NOMO-1 treated with dmso at 0.1 percent for 144 hours (cell line): ENCODE data around the gene ALPG.
"Not testable (repeated sequence)": the region's sequence is repeated elsewhere in the genome, so short reads cannot be mapped to it uniquely, and the experiment has no call there.

Source experiments
- DNase-seq: peaks from one replicate; lab custom pipeline; 2025; ENCODE audit not compliant: unreplicated experiment; lab: John Stamatoyannopoulos, UW

The ALPG gene

DNA sequence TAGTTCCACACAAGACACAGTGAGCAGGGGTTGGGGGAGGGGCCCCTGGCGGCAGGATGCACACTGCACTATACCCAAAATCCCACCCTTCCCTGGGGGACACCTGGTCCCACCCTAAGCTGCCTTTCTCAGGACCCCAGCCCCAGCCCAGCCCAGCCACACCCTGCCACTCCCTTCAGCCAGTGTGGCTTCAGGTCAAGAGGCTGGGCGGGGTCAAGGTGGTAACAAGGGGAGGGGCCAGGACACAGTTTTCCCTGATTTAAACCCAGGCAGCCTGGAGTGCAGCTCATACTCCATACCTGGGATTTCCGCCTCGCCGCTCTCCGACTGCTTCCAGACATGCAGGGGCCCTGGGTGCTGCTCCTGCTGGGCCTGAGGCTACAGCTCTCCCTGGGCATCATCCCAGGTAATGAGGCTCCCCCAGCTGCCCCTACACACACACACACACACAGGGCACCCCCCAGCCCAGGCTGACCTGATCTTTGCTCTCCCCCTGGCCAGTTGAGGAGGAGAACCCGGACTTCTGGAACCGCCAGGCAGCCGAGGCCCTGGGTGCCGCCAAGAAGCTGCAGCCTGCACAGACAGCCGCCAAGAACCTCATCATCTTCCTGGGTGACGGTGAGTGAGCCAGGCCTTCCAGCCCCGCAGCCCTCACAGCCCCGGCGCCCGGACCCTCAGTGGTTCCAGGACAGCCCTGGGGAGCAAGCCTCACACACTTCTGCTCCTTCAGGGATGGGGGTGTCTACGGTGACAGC, at the start of gene ALPG:
TSS of gene ALPG (plus strand) at position 289 of the 755 bp plus-strand sequence. CDS start at position 340, 51 bp downstream.
- no peak for DNase-seq

DNA sequence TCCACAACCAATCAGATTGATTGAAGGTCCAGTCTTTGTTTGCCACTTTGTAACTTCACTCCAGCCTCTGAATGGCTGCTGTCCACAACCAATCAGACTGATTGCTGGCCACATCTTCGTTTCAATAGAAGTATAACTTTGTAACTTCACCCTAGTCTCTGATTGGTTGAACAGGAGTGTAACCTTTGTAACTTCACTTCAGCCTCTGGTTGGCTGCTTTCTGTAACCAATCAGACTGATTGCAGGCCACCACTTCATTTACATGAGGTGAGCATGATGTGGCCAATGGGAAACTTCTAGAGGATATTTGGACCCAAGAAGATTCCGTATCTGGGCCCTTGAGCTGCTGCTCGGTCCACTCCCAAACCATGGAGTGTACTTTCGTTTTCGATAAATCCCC, 45.0 kb upstream of the ALPG start:
- no peak for DNase-seq

DNA sequence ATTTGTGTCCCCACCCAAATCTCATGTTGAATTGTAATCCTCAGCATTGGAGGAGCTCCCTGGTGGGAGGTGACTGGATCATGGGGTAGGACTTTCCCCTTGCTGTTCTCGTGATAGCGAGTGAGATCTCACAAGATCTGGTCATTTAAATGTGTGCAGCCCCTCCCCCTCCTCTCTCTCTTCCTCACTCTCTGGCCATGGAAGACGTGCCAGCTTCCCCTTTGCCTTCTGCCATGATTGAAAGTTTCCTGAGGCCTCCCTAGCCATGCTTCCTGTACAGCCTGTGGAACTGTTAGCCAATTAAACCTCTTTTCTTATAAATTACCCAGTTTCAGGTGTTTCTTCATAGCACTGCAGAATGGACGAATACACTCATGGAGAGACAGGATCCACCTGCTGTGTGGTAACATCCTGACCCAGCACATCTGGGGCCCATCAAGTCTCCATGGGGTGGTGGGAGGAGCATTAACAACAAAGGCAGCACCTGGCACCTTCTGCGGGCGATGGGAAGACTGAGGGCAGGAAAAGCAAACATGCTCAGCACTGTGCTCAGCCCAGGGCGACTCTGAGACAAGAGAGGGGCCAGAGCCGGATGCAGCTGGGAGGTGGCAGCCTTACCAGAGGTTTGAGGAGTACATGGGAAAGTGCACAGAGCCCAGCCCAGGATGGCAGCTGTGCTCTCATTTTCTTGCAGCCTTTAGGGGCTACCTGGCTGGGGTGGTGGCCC, 44.3 kb upstream of the ALPG start:
- DNase-seq: no peak

DNA sequence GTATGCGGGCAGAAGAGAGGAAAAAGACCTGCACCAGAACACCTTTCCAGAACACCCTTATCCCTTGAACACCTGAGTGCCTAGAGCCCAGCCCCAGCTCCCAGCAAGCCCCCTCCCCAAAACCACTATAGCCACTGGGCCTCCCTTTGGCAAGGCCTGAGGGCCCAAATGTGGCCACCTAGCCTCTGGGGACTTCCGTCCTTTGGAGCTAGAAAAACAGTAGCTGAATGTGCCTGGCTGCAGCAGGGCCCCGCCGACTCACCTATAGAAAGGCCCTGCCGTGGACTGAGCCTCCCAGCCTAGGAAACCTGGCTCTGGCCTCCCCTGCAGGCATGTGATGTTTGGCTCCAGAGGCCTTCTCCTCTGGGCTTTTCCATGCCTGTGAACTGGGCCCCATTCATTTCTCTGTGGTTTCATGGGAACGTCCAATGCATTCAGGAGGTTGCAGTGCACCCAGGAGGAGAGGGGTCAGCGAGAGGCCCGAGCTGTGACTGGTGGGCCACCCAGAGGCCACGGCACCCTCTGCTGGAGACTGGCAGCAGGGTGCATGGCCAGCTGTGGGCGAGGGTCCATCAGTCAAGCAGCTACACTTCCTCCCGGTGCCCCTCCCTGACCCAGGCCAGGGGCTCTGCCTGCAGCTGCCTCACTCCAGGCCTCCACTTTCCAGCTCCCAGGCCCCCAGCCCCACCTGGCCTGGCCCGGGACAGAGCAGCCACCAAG, 43.4 kb upstream of the ALPG start:
- DNase-seq: not testable (repeated sequence)

DNA sequence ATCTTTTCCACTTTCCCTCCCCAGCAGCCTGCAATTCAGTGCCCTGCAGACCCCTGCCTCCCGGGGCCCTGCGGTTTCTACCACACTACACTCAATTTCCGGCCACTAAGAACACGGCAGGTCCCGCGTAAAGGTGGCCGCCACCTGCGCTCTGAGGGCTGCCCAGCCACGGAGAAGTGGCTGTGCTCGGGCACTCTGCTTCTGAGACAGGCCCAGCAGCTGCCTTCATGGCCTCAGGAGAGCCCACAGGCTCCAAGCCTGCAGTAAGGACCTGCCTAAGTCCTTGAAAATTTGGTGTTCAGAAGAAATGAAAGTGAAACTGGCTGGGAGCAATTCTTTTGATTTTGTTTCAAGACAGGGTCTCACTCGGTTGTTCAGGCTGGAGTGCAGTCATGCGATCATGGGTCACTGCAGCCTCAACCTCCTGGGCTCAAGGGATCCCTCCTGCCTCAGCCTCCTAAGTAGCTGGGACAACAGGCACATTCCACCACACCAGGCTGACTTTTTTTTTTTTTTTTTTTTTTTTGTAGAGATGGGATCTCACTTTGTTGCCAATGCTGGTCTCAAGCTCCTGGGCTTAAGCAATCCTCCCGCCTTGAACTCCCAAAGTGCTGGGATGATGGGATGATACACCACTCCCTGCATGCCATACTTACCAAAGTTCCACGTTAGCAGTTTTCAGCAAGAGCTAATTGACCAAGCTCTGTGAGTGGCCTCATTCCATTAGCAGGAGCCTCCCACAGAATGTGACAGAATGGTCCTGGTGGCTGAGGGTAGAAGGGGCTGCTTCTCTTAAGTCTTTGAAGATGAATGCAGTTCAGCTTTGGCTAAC, 42.6 kb upstream of the ALPG start:
- peak; percentile 2 for DNase-seq

DNA sequence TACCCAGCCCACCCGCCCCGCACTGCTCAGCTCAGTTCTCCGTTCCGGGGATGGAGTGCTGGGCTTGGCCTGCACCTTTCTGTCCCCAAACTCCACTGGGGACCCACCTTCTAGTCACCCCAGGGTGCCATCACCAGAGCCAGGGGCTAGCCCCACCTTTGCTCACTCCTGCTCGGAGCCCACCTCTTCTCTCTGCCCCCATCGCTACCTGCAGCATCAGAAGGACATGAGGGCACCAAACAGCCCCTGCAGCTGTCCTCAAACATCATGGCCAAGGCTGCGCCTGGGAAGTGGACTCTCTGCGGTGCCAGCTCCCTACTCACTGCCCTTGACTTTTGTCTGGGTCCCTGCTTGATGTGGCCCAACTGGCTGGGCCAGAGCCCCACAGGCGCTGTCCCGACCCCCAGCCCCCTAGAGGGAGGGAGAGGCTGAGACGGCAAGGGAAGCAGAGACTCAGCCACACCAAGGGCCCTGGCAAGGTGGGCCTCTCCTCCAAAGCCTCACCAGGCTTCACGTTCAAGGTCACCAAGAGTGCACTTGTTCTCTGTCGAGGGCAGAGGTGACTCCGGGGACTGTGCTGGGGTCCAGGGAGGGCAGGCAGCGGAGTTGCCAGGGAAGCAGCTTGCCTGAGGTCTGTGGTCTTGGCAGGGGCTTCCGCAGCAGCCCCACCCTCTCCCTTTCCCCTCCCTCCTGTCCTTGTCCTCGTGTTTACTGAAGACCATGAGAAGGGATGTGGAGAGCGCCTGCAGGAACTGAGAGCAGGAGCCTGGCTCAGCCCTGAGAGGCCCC, 41.6 kb upstream of the ALPG start:
- DNase-seq: not testable (repeated sequence)

DNA sequence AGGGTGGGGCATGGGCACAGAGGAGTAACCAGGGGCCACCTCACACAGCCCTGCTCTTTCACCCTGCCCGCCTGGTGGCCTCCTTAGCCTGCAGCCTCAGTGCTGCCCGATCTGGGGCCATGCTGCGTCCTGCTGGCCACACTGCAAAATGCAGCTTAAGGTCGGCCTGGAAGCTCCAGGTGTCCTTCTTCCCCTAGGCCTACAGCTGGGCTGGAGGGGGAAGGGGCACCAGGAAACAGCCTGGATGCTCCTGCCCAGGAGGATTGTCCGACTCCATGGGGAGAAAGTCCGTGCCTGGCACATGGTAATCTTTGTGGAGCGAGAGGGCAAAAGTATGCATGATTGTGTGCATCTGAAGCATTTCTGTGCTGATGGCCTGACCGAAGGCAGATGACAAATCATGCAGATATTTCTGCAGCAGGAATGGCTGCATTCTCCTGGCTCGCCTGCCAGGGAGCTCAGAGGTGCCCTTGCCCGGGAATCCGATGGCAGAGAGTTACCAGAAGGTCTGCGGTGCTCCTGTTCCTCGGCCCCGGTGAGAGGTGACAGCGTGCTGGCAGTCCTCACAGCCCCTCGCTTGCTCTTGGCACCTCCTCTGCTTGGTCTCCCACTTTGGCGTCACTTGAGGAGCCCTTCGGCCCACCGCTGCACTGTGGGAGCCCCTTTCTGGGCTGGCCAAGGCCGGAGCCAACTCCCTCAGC, 40.9 kb upstream of the ALPG start:
- no peak for DNase-seq

DNA sequence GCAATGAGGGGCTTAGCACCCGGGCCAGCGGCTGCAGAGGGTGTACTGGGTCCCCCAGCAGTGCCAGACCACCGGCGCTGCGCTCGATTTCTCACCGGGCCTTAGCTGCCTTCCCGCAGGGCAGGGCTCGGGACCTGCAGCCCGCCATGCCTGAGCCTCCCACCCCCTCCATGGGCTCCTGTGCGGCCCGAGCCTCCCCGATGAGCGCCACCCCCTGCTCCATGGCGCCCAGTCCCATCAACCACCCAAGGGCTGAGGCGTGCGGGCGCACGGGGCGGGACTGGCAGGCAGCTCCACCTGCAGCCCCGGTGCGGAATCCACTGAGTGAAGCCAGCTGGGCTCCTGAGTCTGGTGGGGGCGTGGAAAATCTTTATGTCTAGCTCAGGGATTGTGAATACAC, 40.2 kb upstream of the ALPG start:
- DNase-seq: not testable (repeated sequence)

DNA sequence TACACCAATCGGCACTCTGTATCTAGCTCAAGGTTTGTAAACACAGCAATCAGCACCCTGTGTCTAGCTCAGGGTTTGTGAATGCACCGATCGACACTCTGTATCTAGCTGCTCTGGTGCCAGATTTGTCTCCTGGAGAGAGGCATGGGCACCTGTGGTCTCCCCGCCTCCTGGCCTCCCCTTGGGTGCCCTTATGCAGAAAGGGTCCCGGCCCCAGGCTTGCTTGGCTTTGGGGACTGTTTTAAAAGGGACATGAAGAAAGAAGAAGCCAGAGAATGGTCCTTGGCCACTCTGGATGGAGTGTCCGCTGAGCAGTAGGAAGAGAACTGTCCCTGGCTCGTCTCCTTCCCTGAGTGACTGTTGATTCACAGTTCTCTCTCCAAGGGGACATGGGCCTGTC, 39.6 kb upstream of the ALPG start:
- DNase-seq: no peak

DNA sequence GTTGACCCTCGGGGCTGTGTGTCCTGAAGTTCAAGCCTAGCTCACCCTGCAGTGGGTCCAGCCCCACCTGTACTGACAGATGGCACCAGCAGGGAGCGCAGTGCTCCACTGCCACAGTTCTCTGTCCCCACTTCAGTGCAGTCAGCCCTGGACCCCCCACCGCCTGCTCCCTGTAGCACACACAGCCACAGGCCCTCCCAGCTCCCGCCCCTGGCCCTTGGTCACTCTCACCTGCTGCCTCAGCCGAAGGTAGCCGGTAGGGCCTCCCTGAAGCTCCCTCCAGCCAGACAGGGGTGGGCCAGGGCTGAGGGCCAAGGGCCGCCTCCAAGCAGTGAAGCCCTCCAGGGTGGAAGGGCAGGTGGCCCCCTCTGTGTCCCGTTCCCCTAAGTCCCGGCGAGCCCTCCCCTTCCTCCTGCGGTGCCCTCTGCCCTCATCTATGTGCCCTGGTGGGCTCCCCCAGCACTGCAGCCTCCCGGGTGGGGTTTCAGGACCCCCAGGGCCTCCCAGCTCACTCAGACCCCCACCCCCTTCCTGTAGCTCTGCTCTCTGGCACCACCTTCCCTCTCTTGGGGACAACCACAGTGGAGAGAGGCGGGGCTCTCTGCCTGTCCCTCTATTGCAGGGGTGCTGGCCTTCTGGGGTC, 38.9 kb upstream of the ALPG start:
- DNase-seq: no peak

DNA sequence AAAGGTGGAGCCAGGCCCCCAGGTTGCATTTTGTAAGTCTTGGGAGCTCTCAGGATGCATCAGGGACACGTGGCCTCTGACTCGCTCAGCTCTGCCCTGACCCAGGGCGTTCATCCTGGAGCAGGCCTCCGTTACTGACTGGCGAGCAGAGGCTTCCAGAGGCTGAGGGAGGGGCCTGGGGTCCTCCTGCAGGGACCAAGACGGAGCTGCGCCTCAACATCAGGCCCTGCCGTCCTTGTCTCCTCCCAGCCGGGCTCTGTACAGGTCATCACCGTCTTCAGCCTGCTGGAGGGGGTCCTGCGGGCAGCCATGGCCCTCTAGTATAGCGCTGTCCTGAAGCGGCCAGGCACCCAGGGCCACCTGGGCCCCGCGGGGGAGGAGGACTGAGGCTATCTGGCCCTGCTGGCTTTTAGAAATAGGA, 38.3 kb upstream of the ALPG start:
- DNase-seq: no peak

DNA sequence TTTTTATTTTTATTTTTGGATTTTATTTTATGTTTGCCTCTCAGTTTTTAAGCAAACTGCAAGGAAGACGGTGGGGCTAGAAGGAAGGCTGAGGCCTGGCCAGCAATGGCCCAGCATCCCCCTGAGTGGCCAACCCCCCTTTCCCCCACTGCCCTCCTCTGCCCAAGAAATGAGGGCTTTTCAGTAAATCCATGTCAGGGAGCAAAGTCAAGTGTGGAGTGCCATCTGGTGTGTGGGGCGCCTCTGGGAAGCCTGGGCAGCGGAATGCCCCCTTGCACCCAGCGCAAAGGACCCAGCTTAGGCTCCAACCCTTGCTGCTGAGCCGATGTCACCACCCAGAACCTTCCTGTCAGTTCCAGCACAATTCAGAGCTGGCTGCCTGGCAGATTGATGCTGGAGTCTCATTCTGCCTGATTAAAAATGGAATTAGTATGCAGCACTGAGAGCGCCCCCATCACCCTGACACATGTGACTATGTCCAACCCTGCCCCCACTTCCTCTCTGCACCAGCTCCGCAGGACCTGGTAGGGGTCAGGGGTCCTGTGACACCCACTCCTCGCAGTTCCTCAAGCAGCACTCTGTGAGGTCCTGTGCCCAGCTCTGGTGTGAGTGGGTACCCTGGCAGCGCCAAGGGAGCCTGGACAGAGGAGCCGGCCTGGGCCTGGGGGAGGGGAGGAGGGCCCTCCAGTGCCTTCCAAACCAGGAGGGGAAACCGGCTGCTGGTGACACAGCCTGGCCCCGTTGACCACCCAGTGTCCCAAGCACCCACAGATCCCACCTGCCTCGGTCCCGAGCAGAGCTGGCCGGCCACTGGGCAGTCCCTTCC, 37.3 kb upstream of the ALPG start:
- DNase-seq: no peak

DNA sequence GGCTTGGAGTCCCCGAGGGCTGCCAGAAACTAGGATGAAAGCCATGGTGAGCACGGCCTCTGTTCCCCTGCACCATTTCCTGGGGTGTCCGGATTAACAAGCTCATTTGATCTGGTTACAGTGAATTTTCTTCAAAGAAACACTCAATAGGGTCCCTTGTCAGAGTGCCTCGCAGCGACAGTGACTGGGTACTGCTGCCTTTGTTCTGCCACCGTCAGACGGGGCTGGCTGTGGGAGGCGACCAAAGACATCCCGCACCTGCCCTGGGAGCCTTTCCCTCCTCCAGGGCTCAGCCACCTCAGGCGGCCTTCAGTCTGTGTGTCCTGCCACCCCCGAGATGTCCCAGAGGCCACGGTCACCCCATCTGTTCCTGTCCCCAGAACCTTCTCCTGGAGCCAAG, 36.6 kb upstream of the ALPG start:
- DNase-seq: not testable (repeated sequence)

DNA sequence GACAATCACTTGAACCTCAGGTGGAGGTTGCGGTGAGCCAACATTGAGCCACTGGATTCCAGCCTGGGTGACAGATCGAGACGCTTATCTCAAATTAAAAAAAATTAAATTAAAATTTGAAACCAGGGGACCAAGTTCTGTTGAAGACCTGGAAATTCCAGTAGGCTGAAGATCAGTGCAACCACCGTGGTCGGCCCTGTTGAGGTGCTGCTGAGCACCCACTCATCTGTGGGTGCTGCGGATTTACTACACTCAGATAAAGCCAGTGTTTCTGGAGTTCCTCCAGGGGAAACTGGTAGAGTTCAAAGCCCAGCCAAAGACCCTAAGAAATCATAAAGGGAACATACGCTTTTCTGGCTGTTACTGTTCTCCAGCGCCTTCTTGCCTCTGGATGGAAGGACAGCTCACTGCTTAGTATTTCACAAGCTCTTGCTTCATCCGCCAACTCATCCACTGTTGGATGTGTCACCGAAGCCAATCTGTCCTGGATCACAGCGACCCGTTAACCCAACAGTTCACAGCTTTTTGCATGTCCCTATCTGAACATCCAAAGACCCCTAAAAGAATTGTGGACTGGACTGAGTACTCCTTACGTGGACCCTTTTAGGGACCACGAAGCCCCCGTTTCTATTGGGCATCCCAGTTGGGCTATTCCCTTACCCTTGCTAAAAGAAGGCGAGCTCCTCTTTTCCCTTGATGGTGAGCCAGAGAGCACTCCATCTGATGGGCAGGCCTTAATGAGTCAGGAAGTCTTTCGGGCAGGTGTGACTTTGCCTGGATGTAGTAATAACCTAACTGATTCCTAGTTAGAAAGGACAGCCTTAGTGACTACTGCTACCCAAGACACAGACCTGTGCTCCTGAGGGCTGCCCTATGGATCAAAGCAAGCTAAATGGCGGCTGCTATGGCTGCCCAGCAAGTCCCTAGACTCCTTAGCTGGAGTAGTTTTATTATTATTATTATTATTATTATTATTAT, 34.1 kb upstream of the ALPG start:
- peak; percentile 44 for DNase-seq

DNA sequence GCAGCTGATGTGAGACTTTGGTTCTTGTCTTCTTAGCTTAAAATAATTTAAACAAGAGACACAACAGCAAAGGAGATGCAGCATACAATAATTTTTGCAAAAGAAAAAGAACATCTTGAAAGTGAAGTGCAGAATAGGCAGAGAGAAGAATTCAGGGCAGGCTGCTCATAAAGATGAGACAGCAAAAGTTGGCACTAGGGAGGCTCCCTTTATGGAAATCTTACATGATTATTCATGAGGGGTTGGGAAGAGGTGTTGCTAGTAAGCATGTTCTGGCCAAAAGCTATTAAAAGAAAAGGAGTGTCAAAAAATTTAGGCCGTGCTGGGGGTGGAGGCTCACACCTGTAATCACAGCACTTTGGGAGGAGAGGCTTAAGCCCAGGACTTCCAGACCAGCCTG, 32.3 kb upstream of the ALPG start:
- no peak for DNase-seq

DNA sequence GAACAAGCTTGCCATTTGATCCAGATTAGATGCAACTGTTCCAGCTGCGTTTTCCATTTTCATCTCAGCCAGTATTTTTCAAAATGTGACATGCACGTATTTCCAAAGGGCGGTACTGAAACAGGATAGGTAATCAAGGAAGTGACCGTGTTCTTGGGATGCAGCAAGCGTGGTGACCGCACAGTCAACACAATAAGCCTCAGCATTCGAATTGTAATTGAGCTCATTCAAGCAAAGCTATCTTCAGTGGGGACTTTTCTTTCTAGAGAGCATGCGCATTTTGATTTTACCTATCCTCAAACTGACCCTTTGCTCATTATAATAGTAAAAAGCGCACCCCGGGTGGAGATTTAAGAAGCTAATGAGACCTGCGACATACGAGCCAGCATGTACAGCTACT, 31.5 kb upstream of the ALPG start:
- no peak for DNase-seq

DNA sequence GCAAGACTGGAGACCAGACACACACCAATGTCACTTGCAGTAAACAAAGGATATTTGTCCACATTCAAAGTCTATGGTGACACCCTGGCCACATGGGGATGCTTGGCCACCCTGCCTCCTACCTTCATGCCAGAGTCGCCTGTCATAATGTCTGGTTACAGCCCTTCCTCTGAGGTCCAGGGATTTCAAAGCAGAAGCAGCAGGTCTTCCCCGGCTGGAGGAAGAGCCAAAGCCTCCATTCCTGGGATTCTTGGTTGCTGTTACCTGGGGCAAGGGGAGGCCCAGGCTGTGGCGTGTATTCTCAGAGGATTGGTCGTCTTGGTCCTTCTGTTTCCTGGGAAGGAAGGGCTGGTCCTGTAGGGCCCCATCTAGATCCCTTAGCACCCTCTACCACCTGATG, 30.4 kb upstream of the ALPG start:
- no peak for DNase-seq
